Activated CD8-positive, alpha-beta memory T cell treated with anti-CD3 and anti-CD28 coated beads for 48 hours (primary cell): Measurements from ENCODE around the gene EGFL7.

Experiments used
- DNase-seq, 3 experiments: peaks; one replicate each; pipeline ENCODE4 v3.0.0-alpha.2; 2020; ENCODE audit warnings: low read depth in 2 of 3, low spot score in 2 of 3

The EGFL7 gene

GRCh38 chr9:136658849-136659535 is 3.7 kb upstream of the EGFL7 start:
- DNase-seq, result no peak

GRCh38 chr9:136659861-136660784 is 2.6 kb upstream of the EGFL7 start:
- no peak for DNase-seq

GRCh38 chr9:136660971-136661550 is 1.7 kb upstream of the EGFL7 start:
- DNase-seq, result no peak

DNA sequence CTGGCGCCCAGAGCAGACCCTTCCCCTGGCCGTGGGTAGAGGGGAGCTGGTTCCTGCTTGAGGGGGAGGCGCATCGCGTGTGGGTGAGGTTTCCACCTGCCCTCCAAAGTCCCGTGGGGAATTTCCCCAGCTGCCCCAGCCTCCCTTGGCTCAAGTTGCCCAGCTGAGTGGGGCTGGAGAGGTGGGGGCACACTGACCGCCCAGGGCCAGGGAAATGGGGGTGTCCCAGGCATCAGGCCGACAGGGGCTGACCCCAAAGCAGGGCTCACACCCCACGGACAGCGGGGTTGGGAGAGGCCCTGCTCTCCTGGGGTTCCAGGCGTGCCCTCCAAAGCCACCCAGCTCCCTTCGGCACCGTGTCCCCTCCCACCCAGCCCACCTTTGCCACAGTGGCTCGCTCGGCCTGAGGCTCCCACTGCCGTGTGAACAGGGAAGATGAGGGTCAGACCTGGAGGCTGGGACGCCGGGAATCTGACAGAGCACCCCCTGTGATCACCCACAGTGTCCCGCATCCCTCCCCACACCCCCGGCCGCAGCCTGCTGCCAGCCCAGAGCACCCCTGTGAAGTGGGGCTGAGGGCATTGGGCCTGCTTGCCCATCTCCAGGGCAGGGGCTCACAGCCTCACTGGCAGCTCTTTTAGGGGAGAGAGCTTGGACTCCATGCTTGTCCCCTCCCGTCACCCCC is 933 bp upstream of the EGFL7 start:
- no peak for DNase-seq

- no peak for DNase-seq
Observed at GRCh38 chr9:136662326-136662655, 425 bp upstream of the EGFL7 start.

GRCh38 chr9:136664000-136664915 is 1.5 kb downstream of the EGFL7 start:
- DNase-seq, result no peak

- no peak for DNase-seq
Observed at GRCh38 chr9:136665111-136665703, 2.5 kb downstream of the EGFL7 start.

GRCh38 chr9:136665704-136666371 is 3.1 kb downstream of the EGFL7 start:
- no peak for DNase-seq

- no peak for DNase-seq
Observed at GRCh38 chr9:136666372-136667213, 3.9 kb downstream of the EGFL7 start.

DNA sequence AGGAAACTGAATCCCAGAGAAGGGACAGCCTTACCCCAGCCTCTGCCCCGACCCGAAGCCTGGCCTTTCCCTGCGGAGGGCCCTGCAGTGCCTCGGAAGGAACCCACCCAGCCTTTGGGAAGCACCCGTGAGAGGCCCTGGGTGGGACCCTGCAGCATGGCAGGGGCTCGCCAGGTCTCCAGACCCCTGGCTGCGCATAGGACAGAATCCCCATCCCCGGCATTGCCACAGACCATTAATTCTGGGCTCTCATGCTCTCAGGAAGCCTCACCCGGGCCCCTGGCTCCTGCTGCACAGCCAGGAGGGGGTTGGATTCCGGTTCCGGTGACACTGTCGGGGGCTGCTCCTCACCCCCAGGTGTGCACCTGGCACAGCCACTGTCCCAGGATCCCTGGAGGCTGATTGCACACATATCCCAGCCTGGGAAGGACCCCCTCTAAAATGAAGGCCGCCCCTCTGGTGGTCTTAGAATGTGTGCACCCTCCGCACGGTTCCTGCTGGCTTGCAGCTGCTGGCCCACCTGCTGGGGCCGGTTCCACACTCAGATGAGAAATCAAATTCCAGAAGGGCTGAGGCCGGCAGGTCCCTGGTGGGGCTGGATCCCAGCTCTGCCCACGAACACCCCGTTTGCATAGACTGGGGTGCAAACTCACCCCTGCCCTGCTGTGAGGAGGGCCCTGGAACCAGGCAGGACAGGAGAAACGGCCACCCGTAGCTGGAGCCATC is 4.7 kb downstream of the EGFL7 start:
- DNase-seq, result no peak

GRCh38 chr9:136667940-136668760 is 5.4 kb downstream of the EGFL7 start:
- DNase-seq, result no peak

GRCh38 chr9:136668983-136669790 is 6.5 kb downstream of the EGFL7 start:
- no peak for DNase-seq

- DNase-seq, result no peak
Observed at GRCh38 chr9:136669791-136670464, 7.2 kb downstream of the EGFL7 start.

- DNase-seq, result no peak
Observed at GRCh38 chr9:136670576-136671253, 8.0 kb downstream of the EGFL7 start.

GRCh38 chr9:136671254-136671614 is 8.5 kb downstream of the EGFL7 start:
- DNase-seq, result no peak
